ENCODE measurements around the gene PTPRJ. TPM values are rescaled to one million over a fixed set of nuclear protein-coding genes. Genes with fewer than 3 reads are reported as not detected.

Gene PTPRJ
- total RNA-seq, 3 donors from 2014 or later = 14.6 to 15.7 (median 14.7) TPM

- intact Hi-C loops (cut with DNase I; ENCODE audit: low total_unique reads) = no loop called here
- no peak for TF ChIP-seq CTCF (IDR thresholded peaks at IDR 0.05)
- TF ChIP-seq POLR2AphosphoS5 (IDR thresholded peaks at IDR 0.05) = no peak
- no peak for TF ChIP-seq POLR2A (IDR thresholded peaks at IDR 0.05)
- Histone ChIP-seq H3K4me1 (peaks cover 0 to 5% of the 10 kb centered on the region in 2 donors), H3K27me3 (no peaks in the 10 kb centered on the region), H3K36me3 (no peaks in the 10 kb centered on the region), H3K4me3 (no peak overlapping the region), H3K27ac (peak overlapping the region; percentile 66 to 74), H3K9me3 (no peaks in the 10 kb centered on the region)
- no peak for DNase-seq (ENCODE audit: low spot score in 2 of 2)
Measured at GRCh38 chr11:48050304-48050703, 69.9 kb downstream of the PTPRJ start.

- H3K4me1 ChIP-seq = peaks cover 0 to 10% of the 10 kb centered on the region in 2 donors
- no peaks in the 10 kb centered on the region for H3K36me3 ChIP-seq
- TF ChIP-seq CTCF (IDR thresholded peaks at IDR 0.05) (no peak), POLR2AphosphoS5 (IDR thresholded peaks at IDR 0.05) (no peak)
- intact Hi-C loops (cut with DNase I; ENCODE audit: low total_unique reads) = no loop called here
- no peak for DNase-seq (ENCODE audit: low spot score in 2 of 2)
- H3K27ac ChIP-seq = peak overlapping the region in 1 of 2 donors; percentile 76
- H3K9me3 ChIP-seq = no peaks in the 10 kb centered on the region
- no peak overlapping the region for H3K4me3 ChIP-seq
- no peaks in the 10 kb centered on the region for H3K27me3 ChIP-seq
Measured at GRCh38 chr11:48051217-48051830, 71.0 kb downstream of the PTPRJ start.

GRCh38 chr11:48052183-48053044 lies 72.1 kb downstream of the PTPRJ start:
- TF ChIP-seq CTCF (IDR thresholded peaks at IDR 0.05) (no peak), POLR2AphosphoS5 (IDR thresholded peaks at IDR 0.05) (peak; percentile 47 to 76 (median 72)), POLR2A (IDR thresholded peaks at IDR 0.05) (no peak)
- no peaks in the 10 kb centered on the region for H3K9me3 ChIP-seq
- no peaks in the 10 kb centered on the region for H3K27me3 ChIP-seq
- intact Hi-C loops (cut with DNase I; ENCODE audit: low total_unique reads) = no loop called here
- H3K36me3 ChIP-seq = no peaks in the 10 kb centered on the region
- peak; percentile 88 to 90 for DNase-seq (ENCODE audit: low spot score in 2 of 2)
- H3K27ac ChIP-seq = peak overlapping the region; percentile 76 to 78
- H3K4me1 ChIP-seq = peaks cover 0 to 10% of the 10 kb centered on the region in 2 donors
- H3K4me3 ChIP-seq = no peak overlapping the region

- Histone ChIP-seq H3K27ac (peak overlapping the region; percentile 73 to 77), H3K4me3 (no peak overlapping the region), H3K4me1 (peaks cover 0 to 10% of the 10 kb centered on the region in 2 donors), H3K36me3 (no peaks in the 10 kb centered on the region), H3K9me3 (no peaks in the 10 kb centered on the region), H3K27me3 (no peaks in the 10 kb centered on the region)
- no peak for DNase-seq (ENCODE audit: low spot score in 2 of 2)
- intact Hi-C loops (cut with DNase I; ENCODE audit: low total_unique reads) = no loop called here
- TF ChIP-seq CTCF (IDR thresholded peaks at IDR 0.05) = no peak
- no peak for TF ChIP-seq POLR2AphosphoS5 (IDR thresholded peaks at IDR 0.05)
- no peak for TF ChIP-seq POLR2A (IDR thresholded peaks at IDR 0.05)
Measured at GRCh38 chr11:48054994-48055291, 74.6 kb downstream of the PTPRJ start.

All from breast epithelium (tissue), 4 donors.